HG02678 (cell line): ENCODE results near the gene TMEM259.

Experiments
- ATAC-seq: cut with Tn5 transposase; IDR thresholded peaks from one replicate; pipeline ENCODE4 v1.9.1; 2021; ENCODE audit warnings: mild to moderate bottlenecking, moderate library complexity; ENCODE audit not compliant: unreplicated experiment

TMEM259 gene

DNA sequence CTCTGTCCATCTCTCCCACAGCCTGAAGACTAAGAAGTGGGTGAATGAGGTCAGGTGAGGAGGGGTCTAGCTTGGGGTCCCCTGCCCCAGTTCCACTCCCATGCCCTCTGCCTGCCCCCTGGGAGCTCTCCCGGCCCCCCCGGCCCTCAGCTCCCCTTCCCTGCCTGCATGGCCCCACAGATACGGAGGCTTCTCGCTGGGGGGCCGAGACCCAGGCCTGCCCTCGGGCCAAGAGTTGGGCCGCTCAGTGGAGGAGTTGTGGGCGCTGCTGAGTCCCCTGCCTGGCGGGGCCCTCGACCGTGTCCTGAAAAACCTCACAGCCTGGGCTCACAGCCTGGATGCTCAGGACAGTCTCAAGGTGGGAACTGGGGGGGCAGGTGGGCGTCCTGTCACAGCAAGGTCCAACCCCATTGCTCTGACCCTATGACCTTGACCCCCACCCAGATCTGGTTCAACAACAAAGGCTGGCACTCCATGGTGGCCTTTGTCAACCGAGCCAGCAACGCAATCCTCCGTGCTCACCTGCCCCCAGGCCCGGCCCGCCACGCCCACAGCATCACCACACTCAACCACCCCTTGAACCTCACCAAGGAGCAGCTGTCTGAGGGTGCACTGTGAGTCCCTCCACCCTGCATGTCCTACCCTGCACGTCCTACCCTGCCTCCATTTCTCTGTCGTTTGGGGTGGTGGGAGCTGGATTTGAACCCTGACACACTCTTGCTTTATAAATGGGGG, 35.1 kb upstream of the TMEM259 start:
- ATAC-seq = no peak

DNA sequence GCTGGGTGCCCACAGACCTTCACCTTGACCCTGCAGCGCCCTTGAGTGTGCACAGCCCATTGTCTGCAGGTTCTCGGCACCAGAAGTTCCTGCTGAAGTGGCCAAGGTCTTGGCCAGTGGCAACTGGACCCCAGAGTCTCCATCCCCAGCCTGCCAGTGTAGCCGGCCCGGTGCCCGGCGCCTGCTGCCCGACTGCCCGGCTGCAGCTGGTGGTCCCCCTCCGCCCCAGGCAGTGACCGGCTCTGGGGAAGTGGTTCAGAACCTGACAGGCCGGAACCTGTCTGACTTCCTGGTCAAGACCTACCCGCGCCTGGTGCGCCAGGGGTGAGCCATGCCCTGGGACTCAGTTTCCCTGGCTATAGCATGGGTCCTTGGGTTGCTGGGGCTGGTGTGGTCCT, 34.1 kb upstream of the TMEM259 start:
- no peak for ATAC-seq

DNA sequence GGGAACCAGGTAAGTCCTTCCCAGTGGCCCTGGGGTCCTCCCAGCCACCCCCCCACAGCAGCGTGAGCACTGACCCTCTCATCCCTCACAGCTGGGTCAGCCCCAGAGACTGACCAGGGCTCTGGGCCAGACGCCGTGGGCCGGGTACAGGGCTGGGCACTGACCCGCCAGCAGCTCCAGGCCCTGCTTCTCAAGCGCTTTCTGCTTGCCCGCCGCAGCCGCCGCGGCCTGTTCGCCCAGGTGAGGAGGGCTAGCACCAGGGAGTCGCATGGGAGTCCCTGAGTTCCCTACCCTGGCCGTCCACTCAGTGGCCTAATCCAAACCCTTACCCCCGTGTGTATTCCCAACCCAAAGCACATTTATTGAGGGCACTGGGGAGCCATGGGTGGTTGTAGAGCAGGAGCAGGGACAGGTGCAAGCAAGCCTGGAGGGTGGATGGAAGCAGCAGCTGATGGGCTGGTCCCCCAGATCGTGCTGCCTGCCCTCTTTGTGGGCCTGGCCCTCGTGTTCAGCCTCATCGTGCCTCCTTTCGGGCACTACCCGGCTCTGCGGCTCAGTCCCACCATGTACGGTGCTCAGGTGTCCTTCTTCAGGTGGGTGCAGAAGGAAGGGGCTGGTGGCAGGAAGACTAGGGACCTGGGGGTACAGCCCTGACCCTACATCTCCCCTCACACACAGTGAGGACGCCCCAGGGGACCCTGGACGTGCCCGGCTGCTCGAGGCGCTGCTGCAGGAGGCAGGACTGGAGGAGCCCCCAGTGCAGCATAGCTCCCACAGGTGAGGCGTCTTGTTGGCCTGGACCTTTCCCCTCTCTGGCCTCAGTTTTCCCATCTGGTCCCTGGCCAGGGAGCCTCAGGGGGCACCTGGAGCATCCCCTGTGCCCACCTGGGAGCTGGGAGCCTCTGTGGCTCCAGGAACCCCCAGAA, 33.4 kb upstream of the TMEM259 start:
- no peak for ATAC-seq

DNA sequence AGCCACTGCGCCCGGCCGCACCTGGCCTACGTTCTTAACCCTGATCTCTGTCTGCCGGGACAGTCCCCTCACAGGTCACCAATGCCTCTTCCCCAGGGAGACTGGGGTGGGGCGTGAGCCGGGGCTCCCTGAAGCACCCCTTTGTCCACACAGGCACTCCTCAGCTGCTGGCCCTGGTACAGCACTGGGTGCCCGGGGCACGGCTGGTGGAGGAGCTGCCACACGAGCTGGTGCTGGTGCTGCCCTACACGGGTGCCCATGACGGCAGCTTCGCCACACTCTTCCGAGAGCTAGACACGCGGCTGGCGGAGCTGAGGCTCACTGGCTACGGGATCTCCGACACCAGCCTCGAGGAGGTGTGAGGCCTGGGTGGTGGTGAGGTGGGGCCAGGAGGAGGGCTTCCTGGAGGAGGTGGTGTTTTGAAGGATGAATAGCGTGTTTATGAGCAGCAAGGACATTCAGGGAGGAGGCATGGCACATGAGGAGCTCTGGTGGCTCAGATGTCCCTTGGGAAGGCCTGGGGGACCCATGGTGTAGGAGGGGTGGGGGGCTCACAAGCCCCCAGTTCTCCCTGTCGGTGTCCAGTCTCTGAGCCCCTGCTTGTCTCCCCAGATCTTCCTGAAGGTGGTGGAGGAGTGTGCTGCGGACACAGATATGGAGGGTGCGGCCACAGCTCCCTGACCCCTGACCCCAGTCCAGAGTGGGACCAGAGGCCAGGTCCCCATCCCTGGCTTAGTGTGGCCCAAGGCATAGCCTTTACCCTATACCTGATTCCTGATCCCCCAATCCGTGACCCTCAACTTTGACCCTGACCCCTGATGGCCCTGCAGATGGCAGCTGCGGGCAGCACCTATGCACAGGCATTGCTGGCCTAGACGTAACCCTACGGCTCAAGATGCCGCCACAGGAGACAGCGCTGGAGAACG, 32.5 kb upstream of the TMEM259 start:
- ATAC-seq = no peak

DNA sequence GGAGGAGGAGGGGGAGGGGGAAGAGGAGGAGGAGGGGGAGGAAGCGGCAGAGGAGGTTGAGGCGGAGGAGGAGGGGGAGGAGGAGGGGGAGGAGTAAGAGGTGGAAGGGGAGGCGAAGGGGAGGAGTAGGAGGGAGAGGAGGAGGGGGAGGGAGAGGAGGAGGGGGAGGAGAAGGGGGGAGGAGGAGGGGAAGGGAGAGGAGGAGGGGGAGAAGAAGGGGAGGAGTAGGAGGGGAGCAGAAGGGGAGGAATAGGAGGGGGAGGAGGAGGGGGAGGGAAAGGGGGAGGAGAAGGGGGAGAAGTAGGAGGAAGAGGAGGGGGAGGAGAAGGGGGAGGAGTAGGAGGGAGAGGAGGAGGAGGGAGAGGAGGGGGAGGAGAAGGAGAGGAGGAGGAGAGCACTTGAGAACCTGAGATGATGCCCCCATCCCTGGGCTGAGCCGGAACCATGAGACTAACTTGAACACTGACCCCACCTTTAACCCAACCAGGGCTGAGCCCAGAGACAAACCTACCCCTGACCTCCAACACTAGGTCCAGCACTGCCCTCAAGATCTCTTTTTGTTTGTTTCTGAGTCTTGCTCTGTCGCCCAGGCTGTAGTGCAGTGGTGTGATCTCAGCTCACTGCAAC, 31.5 kb upstream of the TMEM259 start:
- ATAC-seq = no peak

DNA sequence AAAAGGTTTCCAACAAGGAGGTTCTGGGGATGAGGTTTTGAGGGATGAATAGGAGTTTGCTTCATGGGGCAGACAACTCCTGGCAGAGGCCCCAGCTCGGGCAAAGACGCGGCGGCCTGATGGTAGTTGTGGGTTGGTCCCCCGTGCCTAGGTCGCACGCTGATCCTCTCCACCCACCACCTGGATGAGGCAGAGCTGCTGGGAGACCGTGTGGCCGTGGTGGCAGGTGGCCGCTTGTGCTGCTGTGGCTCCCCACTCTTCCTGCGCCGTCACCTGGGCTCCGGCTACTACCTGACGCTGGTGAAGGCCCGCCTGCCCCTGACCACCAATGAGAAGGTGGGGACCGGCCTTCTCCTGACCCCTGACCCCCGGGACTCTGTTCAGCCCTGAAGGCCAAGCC, 30.9 kb upstream of the TMEM259 start:
- no peak for ATAC-seq

DNA sequence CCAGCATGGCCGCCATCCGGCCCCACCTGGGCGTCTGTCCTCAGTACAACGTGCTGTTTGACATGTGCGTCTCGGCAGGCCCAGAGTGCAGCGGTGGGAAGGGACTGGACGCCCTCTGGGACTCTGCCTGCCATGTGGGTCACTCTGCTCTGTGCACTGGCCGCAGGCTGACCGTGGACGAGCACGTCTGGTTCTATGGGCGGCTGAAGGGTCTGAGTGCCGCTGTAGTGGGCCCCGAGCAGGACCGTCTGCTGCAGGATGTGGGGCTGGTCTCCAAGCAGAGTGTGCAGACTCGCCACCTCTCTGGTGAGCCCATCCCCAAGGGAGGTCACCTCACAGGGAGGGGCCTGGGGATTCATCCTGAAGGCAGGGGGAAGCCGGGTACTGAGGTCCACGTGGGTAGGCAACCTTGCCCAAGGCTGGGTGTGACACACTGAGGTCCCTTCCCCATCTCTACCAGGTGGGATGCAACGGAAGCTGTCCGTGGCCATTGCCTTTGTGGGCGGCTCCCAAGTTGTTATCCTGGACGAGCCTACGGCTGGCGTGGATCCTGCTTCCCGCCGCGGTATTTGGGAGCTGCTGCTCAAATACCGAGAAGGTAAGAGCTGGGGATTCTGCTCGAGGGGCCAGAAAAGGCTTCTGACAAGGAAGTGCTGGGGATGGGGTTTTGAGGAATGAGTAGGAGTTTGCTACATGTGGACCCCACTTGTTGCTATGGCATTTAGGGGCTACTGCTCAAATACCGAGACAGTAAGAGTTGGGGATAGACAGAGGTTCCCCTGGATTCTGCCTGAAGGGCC, 30.3 kb upstream of the TMEM259 start:
- ATAC-seq = no peak

DNA sequence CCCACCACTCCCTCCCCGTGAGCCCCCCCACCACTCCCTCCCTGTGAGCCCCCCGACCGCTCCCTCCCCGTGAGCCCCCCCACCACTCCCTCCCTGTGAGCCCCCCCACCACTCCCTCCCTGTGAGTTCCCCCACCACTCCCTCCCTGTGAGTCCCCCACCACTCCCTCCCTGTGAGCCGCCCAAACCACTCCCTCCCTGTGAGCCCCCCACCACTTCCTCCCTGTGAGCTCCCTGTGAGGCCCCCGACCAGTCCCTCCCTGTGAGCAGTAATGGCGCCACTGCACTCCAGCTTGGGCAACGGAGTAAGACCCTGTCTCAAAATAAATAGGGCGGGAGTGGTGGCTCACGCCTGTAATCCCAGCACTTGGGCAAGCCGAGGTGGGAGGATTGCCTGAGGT, 28.9 kb upstream of the TMEM259 start:
- no peak for ATAC-seq

DNA sequence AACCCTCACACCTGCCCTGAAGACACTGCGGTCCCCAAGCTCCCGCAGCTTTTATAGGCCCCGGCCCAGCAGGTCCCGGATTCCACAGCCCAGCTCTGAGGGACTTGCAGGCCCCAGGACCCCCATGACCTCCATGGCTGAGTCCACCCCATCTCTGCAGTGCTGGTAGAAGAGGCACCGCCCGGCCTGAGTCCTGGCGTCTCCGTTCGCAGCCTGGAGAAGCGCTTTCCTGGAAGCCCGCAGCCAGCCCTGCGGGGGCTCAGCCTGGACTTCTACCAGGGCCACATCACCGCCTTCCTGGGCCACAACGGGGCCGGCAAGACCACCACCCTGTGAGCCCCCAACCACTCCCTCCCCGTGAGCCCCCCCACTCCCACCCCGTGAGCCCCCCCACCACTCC, 28.2 kb upstream of the TMEM259 start:
- no peak for ATAC-seq

DNA sequence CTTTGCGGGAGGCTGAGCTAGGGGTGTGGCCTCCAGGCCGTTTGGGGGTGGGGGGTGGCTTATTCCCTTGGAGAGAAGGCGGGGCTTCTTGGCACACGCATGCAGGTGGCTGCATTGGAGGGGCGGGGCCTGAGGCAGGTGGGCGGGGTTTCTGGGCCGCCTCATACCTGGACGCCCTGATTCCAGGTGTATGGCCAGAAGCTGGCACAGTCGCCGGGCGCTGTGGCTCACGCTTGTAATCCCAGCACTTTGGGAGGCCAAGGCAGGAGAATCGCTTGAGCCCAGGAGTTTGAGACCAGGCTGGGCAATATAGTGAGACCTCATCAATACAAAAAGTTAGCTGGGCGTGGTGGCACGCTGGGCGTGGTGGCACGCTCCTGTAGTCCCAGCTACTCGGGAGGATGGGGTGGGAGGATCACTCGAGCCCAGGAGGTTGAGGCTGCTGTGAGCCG, 26.8 kb upstream of the TMEM259 start:
- ATAC-seq = no peak

DNA sequence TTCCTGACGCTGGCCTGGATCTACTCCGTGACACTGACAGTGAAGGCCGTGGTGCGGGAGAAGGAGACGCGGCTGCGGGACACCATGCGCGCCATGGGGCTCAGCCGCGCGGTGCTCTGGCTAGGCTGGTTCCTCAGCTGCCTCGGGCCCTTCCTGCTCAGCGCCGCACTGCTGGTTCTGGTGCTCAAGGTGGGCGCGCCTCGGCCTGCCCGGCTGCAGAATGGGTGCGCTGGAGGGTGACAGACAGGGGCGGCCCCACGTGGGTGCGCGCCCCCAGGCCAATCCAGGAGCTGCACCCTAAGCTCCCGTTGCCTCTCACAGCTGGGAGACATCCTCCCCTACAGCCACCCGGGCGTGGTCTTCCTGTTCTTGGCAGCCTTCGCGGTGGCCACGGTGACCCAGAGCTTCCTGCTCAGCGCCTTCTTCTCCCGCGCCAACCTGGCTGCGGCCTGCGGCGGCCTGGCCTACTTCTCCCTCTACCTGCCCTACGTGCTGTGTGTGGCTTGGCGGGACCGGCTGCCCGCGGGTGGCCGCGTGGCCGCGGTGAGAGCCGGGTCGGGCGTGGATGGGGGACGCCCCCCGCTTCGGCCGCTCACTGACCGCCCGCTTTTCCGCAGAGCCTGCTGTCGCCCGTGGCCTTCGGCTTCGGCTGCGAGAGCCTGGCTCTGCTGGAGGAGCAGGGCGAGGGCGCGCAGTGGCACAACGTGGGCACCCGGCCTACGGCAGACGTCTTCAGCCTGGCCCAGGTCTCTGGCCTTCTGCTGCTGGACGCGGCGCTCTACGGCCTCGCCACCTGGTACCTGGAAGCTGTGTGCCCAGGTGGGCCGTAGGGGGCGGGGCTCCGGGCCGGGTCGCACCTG, 26.1 kb upstream of the TMEM259 start:
- ATAC-seq = no peak

DNA sequence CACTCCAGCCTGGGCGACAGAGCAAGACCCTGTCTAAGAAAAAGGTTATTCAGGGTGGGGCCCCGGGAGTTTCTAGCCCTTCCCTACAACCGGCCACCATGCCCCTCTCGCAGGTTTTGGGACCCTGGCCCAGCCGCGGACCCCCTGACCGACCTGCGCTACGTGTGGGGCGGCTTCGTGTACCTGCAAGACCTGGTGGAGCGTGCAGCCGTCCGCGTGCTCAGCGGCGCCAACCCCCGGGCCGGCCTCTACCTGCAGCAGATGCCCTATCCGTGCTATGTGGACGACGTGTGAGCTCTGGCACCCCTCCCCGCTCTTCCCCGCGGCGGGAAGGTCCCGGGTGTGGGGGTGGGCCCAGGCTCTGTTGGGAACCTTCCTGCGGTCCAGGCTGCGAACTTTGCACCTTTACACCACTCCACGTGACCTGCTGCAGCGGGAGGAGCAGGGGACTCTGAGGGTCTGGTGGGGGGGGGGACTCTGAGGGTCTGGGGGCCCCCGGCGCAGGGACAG, 25.2 kb upstream of the TMEM259 start:
- no peak for ATAC-seq

DNA sequence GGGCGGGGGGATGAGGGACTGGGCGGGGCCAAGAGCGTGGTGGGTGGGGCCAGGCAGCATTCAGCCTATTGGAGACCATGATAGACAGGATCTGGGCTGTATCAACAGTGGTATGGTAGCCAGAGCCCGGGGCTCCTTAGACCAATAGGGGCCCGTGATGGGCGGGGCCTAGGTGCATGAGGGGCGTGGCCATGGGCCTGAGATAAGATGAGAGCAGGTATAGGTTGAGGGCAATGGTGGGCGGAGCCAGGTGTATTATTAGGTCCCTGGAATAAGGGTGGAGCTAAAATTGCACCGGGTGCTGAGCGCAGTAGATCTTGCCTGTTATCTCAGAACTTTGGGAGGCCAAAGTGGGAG, 24.3 kb upstream of the TMEM259 start:
- no peak for ATAC-seq

DNA sequence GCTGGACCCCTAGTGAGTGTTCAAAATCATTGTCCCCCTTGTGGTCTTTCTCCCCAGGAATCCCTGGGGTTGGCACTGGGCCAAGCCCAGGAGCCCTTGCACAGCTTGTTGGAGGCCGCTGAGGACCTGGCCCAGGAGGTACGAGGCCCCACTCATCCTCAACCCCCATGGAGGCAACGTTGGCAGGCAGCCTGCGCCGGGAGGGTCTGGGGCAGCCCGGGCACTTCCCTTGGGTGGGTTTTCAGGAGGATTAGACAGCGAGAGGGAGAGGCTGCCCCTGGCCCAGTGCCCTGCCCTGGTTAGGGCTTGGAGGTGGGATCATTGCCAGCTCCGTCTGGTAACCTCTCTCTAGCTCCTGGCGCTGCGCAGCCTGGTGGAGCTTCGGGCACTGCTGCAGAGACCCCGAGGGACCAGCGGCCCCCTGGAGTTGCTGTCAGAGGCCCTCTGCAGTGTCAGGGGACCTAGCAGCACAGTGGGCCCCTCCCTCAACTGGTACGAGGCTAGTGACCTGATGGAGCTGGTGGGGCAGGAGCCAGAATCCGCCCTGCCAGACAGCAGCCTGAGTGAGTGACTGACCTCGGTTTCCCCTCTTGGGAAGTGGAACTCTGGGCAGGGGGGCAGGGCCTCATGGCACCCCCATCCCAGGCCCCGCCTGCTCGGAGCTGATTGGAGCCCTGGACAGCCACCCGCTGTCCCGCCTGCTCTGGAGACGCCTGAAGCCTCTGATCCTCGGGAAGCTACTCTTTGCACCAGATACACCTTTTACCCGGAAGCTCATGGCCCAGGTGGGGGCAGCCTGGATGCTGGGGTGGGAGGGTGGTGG, 22.0 kb upstream of the TMEM259 start:
- ATAC-seq = no peak

DNA sequence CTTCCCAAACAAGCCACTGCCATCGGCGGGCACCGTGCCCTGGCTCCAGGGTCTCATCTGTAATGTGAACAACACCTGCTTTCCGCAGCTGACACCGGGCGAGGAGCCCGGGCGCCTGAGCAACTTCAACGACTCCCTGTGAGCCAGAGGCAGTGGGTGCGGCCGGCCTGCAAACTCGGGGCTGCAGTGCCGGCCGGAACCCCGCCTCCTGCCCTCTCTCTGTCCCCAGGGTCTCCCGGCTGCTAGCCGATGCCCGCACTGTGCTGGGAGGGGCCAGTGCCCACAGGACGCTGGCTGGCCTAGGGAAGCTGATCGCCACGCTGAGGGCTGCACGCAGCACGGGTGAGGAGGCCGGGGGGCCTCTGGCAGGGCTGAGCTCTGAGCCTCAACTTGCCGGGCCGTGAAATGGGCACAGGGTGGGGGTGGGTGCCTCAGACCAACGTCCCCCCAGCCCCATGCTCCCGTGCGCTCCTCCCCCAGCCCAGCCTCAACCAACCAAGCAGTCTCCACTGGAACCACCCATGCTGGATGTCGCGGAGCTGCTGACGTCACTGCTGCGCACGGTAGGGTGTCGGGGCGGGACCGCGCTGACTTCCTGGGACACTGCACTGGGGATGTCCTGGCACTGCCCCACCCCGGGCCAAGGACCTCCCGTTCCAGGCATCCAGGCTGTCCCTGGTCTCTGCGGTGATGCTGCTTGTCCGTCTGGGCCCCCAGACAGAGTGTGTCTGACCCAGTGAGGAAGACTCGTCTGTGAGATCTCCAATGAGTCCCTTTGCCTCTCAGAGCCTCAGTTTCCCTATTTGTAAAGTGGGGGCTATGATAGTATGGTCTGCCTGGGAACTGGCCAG, 21.1 kb upstream of the TMEM259 start:
- ATAC-seq = no peak

DNA sequence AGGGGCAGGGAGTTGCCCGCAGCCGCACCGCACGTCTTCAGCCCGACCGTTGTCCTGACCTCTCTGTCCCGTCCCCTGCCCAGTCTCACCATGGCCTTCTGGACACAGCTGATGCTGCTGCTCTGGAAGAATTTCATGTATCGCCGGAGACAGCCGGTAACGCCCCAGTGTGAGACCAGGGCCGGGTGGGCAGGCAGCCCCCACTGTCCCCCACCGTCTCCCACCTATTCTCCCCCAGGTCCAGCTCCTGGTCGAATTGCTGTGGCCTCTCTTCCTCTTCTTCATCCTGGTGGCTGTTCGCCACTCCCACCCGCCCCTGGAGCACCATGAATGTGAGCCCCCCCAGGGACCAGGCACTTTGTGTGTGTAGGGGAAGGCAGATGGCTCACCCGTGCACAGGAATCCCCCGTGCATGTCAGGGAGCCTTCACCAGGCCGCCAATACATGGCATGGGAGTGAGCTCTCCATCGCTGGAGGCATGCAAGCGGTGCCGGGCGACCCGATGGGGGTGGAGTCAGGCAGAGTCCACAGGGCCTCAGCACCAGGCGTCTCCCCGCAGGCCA, 20.4 kb upstream of the TMEM259 start:
- no peak for ATAC-seq
